H9 (cell line): ENCODE measurements around the gene THEM5. TPM values are rescaled to one million over a fixed set of nuclear protein-coding genes. Genes with fewer than 3 reads are reported as not detected.

Experiments
- DNase-seq: peaks from one replicate; pipeline ENCODE4 v3.0.0-alpha.2; 2017
- H2AFZ ChIP-seq: one replicate; pipeline ENCODE4 v1.6.1; 2013; ENCODE audit warnings: mild to moderate bottlenecking, low read length, control low read depth, moderate library complexity
- H2AK5ac ChIP-seq: 2 replicates; pipeline ENCODE4 v1.6.1; 2013; ENCODE audit warnings: low read length, control low read depth, mixed read lengths; ENCODE audit not compliant: insufficient read length
- H2BK120ac ChIP-seq: one replicate; pipeline ENCODE4 v1.6.1; 2013; ENCODE audit warnings: low read depth, mild to moderate bottlenecking, low read length, control low read depth, inconsistent platforms; ENCODE audit not compliant: poor library complexity, severe bottlenecking
- H2BK12ac ChIP-seq: 2 replicates; pipeline ENCODE4 v1.6.1; 2013; ENCODE audit warnings: low read length, control low read depth, mixed read lengths, low read depth; ENCODE audit not compliant: insufficient read length
- H2BK15ac ChIP-seq: 2 replicates; pipeline ENCODE4 v1.6.1; 2013; ENCODE audit warnings: low read depth, low read length, control low read depth
- H2BK20ac ChIP-seq: one replicate; pipeline ENCODE4 v1.6.1; 2013; ENCODE audit warnings: low read depth, mild to moderate bottlenecking, low read length, control low read depth, inconsistent platforms; ENCODE audit not compliant: poor library complexity, severe bottlenecking
- H2BK5ac ChIP-seq: 2 replicates; pipeline ENCODE4 v1.6.1; 2013; ENCODE audit warnings: low read length, control low read depth, mixed read lengths; ENCODE audit not compliant: insufficient read length
- H3K14ac ChIP-seq: 2 replicates; pipeline ENCODE4 v1.6.1; 2013; ENCODE audit warnings: low read length, control low read depth; ENCODE audit not compliant: insufficient read depth
- H3K18ac ChIP-seq: 2 replicates; pipeline ENCODE4 v1.6.1; 2013; ENCODE audit warnings: low read depth, mild to moderate bottlenecking, mixed read lengths, low read length, control low read depth; ENCODE audit not compliant: insufficient read length
- H3K23ac ChIP-seq: 2 replicates; pipeline ENCODE4 v1.6.1; 2013; ENCODE audit warnings: low read length, control low read depth, mixed read lengths, low read depth; ENCODE audit not compliant: insufficient read length
- H3K23me2 ChIP-seq: 2 replicates; pipeline ENCODE4 v1.6.1; 2013; ENCODE audit warnings: low read depth, mild to moderate bottlenecking, mixed read lengths, low read length, control low read depth; ENCODE audit not compliant: insufficient read length, poor library complexity, severe bottlenecking
- H3K27ac ChIP-seq: 2 replicates; pipeline ENCODE4 v1.5.1; 2013; ENCODE audit warnings: low read length, control low read depth, mixed read lengths, low read depth; ENCODE audit not compliant: insufficient read length
- H3K27me3 ChIP-seq: 2 replicates; pipeline ENCODE4 v1.6.1; 2013; ENCODE audit warnings: low read length, control low read depth, inconsistent platforms; ENCODE audit not compliant: insufficient read depth
- H3K4ac ChIP-seq: 2 replicates; pipeline ENCODE4 v1.6.1; 2013; ENCODE audit warnings: low read depth, mild to moderate bottlenecking, control low read depth, inconsistent platforms, low read length, moderate library complexity
- H3K4me1 ChIP-seq: 2 replicates; pipeline ENCODE4 v1.6.1; 2013; ENCODE audit warnings: low read length, control low read depth, inconsistent platforms; ENCODE audit not compliant: insufficient read depth
- H3K4me2 ChIP-seq: 2 replicates; pipeline ENCODE4 v1.6.1; 2013; ENCODE audit warnings: low read length, control low read depth, mixed read lengths; ENCODE audit not compliant: insufficient read length, insufficient read depth
- H3K56ac ChIP-seq: 2 replicates; pipeline ENCODE4 v1.6.1; 2013; ENCODE audit warnings: low read depth, mild to moderate bottlenecking, mixed read lengths, low read length, control low read depth; ENCODE audit not compliant: insufficient read length
- H3K79me1 ChIP-seq: 2 replicates; pipeline ENCODE4 v1.6.1; 2013; ENCODE audit warnings: low read depth, mild to moderate bottlenecking, moderate library complexity, low read length, control low read depth, inconsistent platforms; ENCODE audit not compliant: insufficient read depth, poor library complexity, severe bottlenecking
- H3K79me2 ChIP-seq: 2 replicates; pipeline ENCODE4 v1.6.1; 2013; ENCODE audit warnings: low read length, control low read depth, inconsistent platforms; ENCODE audit not compliant: insufficient read depth
- H3K9ac ChIP-seq: 2 replicates; pipeline ENCODE4 v1.6.1; 2013; ENCODE audit warnings: low read length, control low read depth, mixed read lengths; ENCODE audit not compliant: insufficient read length; ENCODE audit errors: extremely low read depth
- H3K9me3 ChIP-seq: one replicate; pipeline ENCODE4 v1.6.1; 2013; ENCODE audit warnings: low read depth, low read length, inconsistent platforms; ENCODE audit not compliant: control insufficient read depth
- H3T11ph ChIP-seq: one replicate; pipeline ENCODE4 v1.6.1; 2013; ENCODE audit warnings: mild to moderate bottlenecking, low read length, control low read depth, inconsistent platforms
- H4K20me1 ChIP-seq: one replicate; pipeline ENCODE4 v1.6.1; 2013; ENCODE audit not compliant: control insufficient read depth, insufficient read length, insufficient read depth
- H4K5ac ChIP-seq: 2 replicates; pipeline ENCODE4 v1.6.1; 2013; ENCODE audit warnings: low read depth, mild to moderate bottlenecking, mixed read lengths, low read length, control low read depth; ENCODE audit not compliant: insufficient read length
- H4K8ac ChIP-seq: replicated peaks from 2 replicates; pipeline ENCODE4 v1.6.1; 2013; ENCODE audit warnings: low read length, control low read depth, mixed read lengths, low read depth; ENCODE audit not compliant: insufficient read length
- H4K91ac ChIP-seq: 2 replicates; pipeline ENCODE4 v1.6.1; 2013; ENCODE audit warnings: low read depth, mild to moderate bottlenecking, moderate library complexity, mixed read lengths, low read length, control low read depth; ENCODE audit not compliant: insufficient read length
- H3K27ac Mint-ChIP-seq, 3 experiments: 2 replicates in 2 of 3; 3 replicates in 1 of 3; pipeline ENCODE4 v1.8.0; 2020 to 2021; ENCODE audit warnings: mixed read lengths in 3 of 3, mild to moderate bottlenecking in 1 of 3, moderate library complexity in 1 of 3
- H3K27me3 Mint-ChIP-seq: 2 replicates; pipeline ENCODE4 v1.8.0; 2021; ENCODE audit warnings: low read depth, mild to moderate bottlenecking, moderate library complexity, mixed read lengths
- H3K36me3 Mint-ChIP-seq, 3 experiments: 2 replicates in 2 of 3; 3 replicates in 1 of 3; pipeline ENCODE4 v1.8.0; 2020 to 2021; ENCODE audit warnings: low read depth in 3 of 3, mixed read lengths in 3 of 3; ENCODE audit not compliant: insufficient read depth in 1 of 3
- H3K4me1 Mint-ChIP-seq, 2 experiments: 2 replicates each; pipeline ENCODE4 v1.8.0; 2020; ENCODE audit warnings: mixed read lengths in 2 of 2
- H3K4me3 Mint-ChIP-seq, 2 experiments: 2 replicates in 1 of 2; 3 replicates in 1 of 2; pipeline ENCODE4 v1.8.0; 2020 to 2021; ENCODE audit warnings: mild to moderate bottlenecking in 2 of 2, mixed read lengths in 2 of 2, moderate library complexity in 1 of 2
- H3K9me3 Mint-ChIP-seq, 2 experiments: 2 replicates in 1 of 2; 3 replicates in 1 of 2; pipeline ENCODE4 v1.8.0; 2020; ENCODE audit warnings: mild to moderate bottlenecking in 2 of 2, mixed read lengths in 2 of 2, moderate library complexity in 1 of 2
- WGBS: extraction: QIAGEN DNeasy Blood & Tissue Kit; methylation state at CpG from one replicate; pipeline ENCODE4 v1.1.7; 2013; ENCODE audit warnings: missing lambda C conversion rate, low lambda C conversion rate, mixed read lengths; ENCODE audit not compliant: insufficient read length; ENCODE audit errors: extremely low coverage; 5-methylcytosine and 5-hydroxymethylcytosine counted together
- total RNA-seq: library from RNA; stranded (reverse); gene quantifications from 2 replicates; pipeline ENCODE4 v1.2.1, GENCODE V29; 2021
- TF ChIP-seq, protein P1 (sequence below): fragments of 200-600 bp; sonication (generic); conservative IDR thresholded peaks from 3 replicates; pipeline ENCODE4 v1.8.0; 2021; ENCODE audit warnings: antibody characterized with exemption, mild to moderate bottlenecking

Gene THEM5
- total RNA-seq, 1 experiment from 2014 or later: not detected

DNA sequence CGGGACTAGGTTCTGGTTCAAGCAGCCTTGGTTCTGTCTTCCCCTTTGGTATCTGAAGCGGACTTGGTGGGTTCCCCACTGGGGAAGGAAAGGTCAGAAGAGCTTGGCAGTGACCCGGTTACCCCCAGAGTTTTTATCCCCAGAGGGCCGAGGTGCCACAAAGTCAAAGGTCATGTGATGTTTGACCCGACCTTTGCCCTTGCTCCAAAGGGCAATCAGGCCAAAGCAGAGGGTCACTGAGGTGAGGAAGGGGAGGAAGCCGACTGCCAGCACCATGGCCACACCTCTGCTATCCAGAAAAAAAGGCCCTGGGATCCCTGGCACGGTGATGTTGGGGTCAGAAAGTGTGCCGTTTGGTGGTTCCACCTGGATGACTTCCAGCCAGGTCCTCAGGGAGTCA is 52.7 kb downstream of the THEM5 start:
- no CpG with 5 or more reads among the region's 8 CpGs for WGBS
- H3K4me1 Mint-ChIP-seq: peaks cover 3 to 16% of the 10 kb centered on the region in 2 experiments; a peak in 3 of 4 replicates
- Histone ChIP-seq H2BK15ac (no peak overlapping the region), H4K5ac (no peak overlapping the region), H3K79me1 (no peaks in the 10 kb centered on the region), H3K27ac (no peak overlapping the region), H4K8ac (no peak overlapping the region), H3K79me2 (no peaks in the 10 kb centered on the region), H3T11ph (no peak overlapping the region), H3K18ac (no peak overlapping the region), H2BK120ac (no peak overlapping the region), H3K4me2 (no peak overlapping the region), H3K9me3 (no peaks in the 10 kb centered on the region), H3K4ac (no peak overlapping the region), H2AK5ac (no peak overlapping the region), H2BK5ac (no peak overlapping the region), H2AFZ (no peak overlapping the region), H3K23ac (no peak overlapping the region), H3K9ac (no peak overlapping the region), H3K27me3 (no peaks in the 10 kb centered on the region), H4K91ac (no peak overlapping the region), H2BK12ac (no peak overlapping the region), H2BK20ac (no peak overlapping the region), H3K56ac (no peak overlapping the region), H3K4me1 (no peaks in the 10 kb centered on the region), H3K14ac (no peak overlapping the region; the same call in 1 of the 2 replicates), H4K20me1 (no peaks in the 10 kb centered on the region), H3K23me2 (no peaks in the 10 kb centered on the region)
- no peaks in the 10 kb centered on the region for H3K9me3 Mint-ChIP-seq
- TF ChIP-seq, protein P1, sequence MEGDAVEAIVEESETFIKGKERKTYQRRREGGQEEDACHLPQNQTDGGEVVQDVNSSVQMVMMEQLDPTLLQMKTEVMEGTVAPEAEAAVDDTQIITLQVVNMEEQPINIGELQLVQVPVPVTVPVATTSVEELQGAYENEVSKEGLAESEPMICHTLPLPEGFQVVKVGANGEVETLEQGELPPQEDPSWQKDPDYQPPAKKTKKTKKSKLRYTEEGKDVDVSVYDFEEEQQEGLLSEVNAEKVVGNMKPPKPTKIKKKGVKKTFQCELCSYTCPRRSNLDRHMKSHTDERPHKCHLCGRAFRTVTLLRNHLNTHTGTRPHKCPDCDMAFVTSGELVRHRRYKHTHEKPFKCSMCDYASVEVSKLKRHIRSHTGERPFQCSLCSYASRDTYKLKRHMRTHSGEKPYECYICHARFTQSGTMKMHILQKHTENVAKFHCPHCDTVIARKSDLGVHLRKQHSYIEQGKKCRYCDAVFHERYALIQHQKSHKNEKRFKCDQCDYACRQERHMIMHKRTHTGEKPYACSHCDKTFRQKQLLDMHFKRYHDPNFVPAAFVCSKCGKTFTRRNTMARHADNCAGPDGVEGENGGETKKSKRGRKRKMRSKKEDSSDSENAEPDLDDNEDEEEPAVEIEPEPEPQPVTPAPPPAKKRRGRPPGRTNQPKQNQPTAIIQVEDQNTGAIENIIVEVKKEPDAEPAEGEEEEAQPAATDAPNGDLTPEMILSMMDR: no peak
- no peaks in the 10 kb centered on the region for H3K36me3 Mint-ChIP-seq
- peaks cover 11% of the 10 kb centered on the region for H3K27me3 Mint-ChIP-seq
- no peak for DNase-seq
- no peak overlapping the region for H3K27ac Mint-ChIP-seq
- no peak overlapping the region for H3K4me3 Mint-ChIP-seq
